ENCODE data around the gene CCDC89.

CCDC89 gene

GRCh38 chr11:85685820-85686459, at the start of gene CCDC89:
CCDC89 (minus strand) TSS chr11:85686195; CDS start chr11:85686130, 65 bp downstream.
- peak; percentile 92 for DNase-seq

- no peak for DNase-seq
These were observed 47.0 kb upstream of the CCDC89 start for GRCh38 chr11:85732965-85733364.

GRCh38 chr11:85726381-85726780, 40.4 kb upstream of the CCDC89 start:
- no peak for DNase-seq

DNA sequence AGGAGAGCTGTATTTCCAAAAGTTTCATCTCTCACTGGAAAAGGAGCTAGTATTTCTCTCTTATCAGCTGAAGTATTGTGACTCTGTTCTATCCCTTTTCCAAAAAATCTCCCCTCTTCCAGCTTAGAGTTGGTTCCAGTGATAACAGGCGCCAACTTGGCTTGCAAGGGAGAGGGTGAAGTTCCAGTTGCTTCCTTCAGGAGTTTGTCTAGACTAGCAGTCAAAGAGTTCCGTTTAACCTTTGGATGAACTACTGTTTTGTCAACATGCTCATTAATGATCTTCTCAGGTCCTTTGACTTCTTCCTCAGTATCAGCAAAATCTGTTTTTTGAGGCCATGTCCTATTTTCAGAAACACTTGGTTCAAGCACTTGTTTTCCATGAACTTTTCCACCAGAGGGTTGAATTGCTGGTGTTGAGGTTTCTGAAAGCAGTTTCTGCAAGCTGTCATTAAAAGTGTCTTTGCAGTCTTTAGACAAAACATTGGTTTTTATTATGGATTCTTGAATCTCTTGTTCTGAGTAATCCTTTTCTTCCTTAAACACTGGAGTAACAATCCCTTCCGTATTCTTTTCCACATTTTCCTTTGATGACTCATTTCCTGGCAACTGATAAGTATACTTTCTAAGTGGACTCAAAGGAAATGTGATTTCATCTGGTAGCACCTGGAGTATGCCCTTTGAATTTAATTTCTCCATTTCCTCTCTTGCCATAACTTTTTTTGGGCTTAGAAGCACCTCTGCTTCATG, 39.7 kb upstream of the CCDC89 start:
- DNase-seq = no peak

GRCh38 chr11:85724748-85725465, 38.9 kb upstream of the CCDC89 start:
- no peak for DNase-seq

DNA sequence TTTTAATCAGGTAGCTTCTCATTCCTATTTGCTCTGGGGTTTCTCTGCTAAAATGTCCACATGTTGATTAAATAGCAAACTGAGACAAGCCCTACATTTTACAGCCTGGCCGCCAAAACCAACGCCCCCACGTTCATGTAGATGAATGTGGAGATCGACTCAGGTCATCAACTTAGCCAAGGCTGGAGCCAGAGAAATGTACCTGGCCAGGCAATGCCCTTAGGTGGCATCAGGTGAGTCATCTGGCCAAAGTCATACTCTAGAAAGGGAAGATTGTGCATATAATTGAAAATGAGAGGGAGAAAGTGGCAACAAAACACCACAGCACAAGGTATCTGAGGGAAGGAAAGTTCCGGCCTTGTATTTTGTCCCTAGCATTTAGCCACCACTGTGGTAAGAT, 37.1 kb upstream of the CCDC89 start:
- no peak for DNase-seq

- DNase-seq = no peak
These were observed 35.2 kb upstream of the CCDC89 start for GRCh38 chr11:85721191-85721590.

DNA sequence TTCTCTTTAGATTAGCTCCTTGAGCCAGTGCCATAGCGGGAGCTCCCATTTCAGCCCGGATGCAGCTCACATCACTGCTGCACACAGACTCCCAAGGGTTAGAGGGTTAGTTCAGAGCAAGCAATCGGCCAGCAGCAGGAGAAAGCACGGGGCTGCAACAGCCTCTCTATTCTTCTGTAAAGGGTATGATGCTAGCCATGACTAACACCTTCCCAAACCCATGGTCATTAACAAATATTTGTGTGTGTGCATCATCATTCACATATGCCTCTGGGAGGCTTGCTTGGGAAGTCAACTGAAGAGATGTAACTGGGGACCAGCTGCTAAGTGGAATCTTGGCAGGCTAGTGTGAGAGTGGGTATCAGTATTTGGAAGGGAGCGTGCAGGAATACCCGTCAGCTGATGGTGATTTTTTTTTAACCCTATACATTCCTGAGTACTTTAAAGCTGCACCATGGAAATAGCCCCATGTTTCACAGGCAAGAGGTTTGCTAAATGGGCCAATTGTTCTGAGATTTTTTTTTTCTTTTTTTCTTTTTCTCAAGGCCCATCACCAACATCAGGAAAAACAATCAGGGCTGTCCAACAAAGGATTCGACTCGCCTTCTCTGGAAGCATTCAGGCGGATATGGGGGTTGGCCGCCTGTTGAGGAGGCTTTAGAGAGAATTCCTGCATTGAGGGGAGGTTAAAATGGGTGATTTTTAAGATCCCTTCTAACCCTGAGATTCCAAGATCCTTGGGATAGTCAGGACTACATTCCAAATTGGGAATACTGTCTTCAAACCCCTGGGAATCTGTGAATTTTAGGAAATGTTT, 33.2 kb upstream of the CCDC89 start:
- DNase-seq = no peak

GRCh38 chr11:85718126-85718943, 32.3 kb upstream of the CCDC89 start:
- DNase-seq = no peak

GRCh38 chr11:85717429-85717828, 31.4 kb upstream of the CCDC89 start:
- no peak for DNase-seq

DNA sequence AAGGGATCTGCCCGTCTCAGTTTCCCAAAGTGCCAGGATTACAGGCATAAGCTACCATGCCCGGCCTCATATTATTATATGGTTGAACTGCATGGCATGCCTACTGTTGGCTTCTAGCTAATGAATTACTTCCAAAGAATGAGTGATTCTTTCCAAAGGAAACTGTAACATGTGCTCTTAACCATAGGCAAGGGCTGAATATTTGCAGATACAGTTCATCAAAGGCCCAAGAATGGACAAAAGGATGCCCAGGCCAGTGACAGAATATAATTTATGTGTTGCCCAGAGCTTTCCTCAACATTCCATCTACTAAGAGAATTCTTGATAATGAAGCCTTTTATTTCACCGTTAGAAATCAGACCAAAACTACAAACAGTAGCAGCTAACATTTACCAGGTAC, 27.0 kb upstream of the CCDC89 start:
- no peak for DNase-seq

GRCh38 chr11:85710917-85711316, 24.9 kb upstream of the CCDC89 start:
- DNase-seq = no peak

DNA sequence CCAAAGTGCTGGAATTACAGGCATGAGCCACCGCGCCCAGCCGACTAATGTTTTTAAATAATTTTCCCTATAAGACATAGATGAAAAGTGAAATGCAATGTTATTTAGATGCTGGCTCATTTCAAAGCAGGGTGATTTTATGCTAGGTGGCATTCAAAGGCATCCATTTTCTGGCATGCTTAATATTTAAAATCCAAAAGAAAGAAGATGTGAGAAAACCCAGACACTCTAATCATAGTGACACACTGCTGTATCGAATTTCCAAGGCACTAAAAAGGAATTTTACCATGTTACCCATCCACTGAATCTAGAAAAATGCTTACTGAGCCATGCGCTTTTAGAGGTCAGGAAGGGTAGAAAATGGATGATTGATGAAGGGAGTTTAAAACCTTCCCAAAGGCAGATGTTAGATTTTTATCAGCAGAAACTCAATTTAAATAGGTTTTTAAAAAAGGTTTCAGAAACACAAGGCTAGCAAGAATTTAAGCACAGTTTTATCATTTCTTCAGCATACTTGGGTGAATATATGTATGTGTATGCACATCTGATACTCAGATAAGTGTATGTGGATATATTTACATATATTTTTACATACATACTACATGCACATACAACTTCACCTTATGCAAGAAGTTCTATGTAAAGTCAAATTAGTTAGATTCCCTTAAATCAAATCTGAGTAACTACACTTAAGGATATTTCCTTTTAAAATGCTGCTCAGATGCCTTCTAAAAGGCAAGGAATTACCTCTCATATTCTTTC, 24.1 kb upstream of the CCDC89 start:
- no peak for DNase-seq

DNA sequence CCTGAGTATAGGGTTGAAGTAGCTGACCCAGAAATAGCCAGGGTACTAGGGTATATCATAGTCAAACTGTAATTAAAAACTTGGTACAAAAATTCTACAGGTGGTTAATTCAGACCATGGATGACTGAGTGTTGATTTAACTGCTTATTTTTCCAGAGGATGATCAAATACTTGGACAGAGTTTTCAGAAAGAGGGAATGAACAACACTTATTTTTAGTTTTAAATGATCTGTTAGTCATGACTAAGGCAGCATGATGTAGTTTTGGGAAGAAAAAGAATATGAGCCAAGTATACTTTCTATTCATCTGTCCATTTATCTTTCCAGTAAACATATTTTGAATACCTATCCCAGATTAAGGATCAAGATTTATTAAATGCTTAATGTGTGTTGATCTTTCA, 19.8 kb upstream of the CCDC89 start:
- no peak for DNase-seq

DNA sequence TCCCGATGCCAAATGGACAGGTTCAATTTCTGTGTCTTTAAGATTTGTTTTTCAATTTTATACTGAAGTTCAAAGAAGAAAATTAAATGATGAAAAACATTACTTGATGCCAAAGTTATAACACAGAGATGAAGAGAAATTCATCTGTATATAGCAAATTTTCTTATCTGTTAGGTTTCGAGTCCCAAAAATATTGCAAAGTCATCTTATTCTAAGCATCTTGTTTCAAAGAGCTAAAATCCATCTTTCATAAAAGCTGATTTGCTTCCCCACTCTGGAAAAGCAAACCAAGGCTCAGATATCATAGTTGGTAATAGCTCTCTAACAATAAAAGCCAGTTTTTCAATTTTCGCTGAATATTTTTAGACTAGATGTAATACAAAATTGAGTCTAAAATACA, 19.0 kb upstream of the CCDC89 start:
- no peak for DNase-seq

- no peak for DNase-seq
These were observed 14.2 kb upstream of the CCDC89 start for GRCh38 chr11:85699957-85700741.

DNA sequence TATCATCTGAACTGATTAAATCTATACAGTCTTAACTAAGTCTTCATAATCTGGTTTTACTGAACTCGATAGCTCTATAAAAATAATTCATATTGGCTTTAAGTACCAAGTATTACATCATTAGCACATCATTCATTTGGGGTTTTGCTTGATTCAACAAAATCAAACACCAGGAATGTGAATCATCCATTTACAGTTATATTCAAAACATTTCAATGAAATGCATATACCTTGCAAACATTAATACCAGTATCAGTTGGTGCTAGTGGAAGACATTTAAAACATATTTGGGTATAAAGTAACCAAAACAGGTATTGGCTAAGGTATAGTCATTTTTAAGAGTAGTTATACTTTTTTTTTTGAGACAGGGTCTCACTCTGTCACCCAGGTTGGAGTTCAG, 12.2 kb upstream of the CCDC89 start:
- DNase-seq = no peak

- no peak for DNase-seq
These were observed 11.8 kb upstream of the CCDC89 start for GRCh38 chr11:85697747-85698146.

DNA sequence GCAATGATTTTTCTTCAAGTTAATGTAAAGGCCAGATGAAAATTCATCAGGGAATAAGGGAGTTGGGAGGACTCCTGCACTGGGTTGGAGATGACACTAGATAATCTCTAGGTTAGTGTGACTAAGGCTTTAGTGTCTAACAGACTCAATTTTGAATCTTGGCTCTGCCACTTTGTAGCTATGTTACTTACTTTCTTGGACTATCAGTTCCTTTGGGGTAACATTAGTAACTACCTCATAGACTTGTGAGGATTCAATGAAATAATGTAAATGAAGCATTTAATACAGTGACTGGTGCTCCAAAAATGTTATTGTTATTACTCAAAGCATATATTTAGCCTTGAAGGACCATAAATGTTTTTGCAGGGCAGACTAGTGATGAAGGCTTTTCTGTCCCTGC, 9.6 kb upstream of the CCDC89 start:
- DNase-seq = no peak

- peak; percentile 6 for DNase-seq
These were observed 8.5 kb upstream of the CCDC89 start for GRCh38 chr11:85694385-85694980.

All from NCI-H510A treated with DMSO at 0.1 percent for 48 hours (cell line).